SK-N-SH (cell line): ENCODE data around the gene FAM184B. TPM values are rescaled to one million over a fixed set of nuclear protein-coding genes. Genes with fewer than 3 reads are reported as not detected.

Experiments
- CTCF ChIA-PET: fragments of 300-600, 350-600 bp; formaldehyde crosslinking; extraction: SDS; loops from one replicate; lab custom pipeline; 2021; lab: Yijun Ruan, JAX
- POLR2A ChIA-PET: fragments of 350-600 bp; sonication (Branson Sonifier 250); formaldehyde crosslinking; extraction: SDS; loops from one replicate; lab custom pipeline; 2020; ENCODE audit warnings: antibody characterized with exemption, inconsistent platforms; lab: Yijun Ruan, JAX
- DNase-seq: peaks from one replicate; pipeline ENCODE4 v3.0.0; 2012
- H2AFZ ChIP-seq: fragments of 200-600 bp; sonication (generic); 2 replicates; pipeline ENCODE4 v1.8.1; 2016; ENCODE audit warnings: antibody characterized with exemption, mild to moderate bottlenecking, low read depth
- H3F3A ChIP-seq: fragments of 200-600 bp; sonication (generic); replicated peaks from 2 replicates; pipeline ENCODE3; 2016; ENCODE audit warnings: antibody characterized with exemption, mild to moderate bottlenecking; ENCODE audit not compliant: insufficient read depth
- H3K27ac ChIP-seq, 2 experiments: fragments of 200-500 bp in 1 of 2; fragments of 200-600 bp in 1 of 2; sonication (Bioruptor generic) in 1 of 2; sonication (generic), shearing (Covaris generic) in 1 of 2; 2 replicates each; pipeline versions ENCODE4 v1.5.1 to v1.6.1; 2014 to 2016; ENCODE audit warnings: low read depth in 2 of 2, inconsistent platforms in 1 of 2, low read length in 1 of 2, mild to moderate bottlenecking in 1 of 2, mixed read lengths in 1 of 2
- H3K27me3 ChIP-seq: fragments of 200-600 bp; sonication (generic), shearing (Covaris generic); 2 replicates; pipeline ENCODE4 v1.6.1; 2016; ENCODE audit warnings: mixed run types; ENCODE audit not compliant: insufficient read depth
- H3K36me3 ChIP-seq, 2 experiments: fragments of 200-500 bp in 1 of 2; fragments of 200-600 bp in 1 of 2; sonication (Bioruptor generic) in 1 of 2; sonication (generic) in 1 of 2; replicated peaks in 1 of 2; 2 replicates each; pipeline versions ENCODE3 to v1.5.1; 2014 to 2016; ENCODE audit warnings: low read length in 1 of 2, mild to moderate bottlenecking in 1 of 2; ENCODE audit not compliant: insufficient read depth in 2 of 2, control insufficient read depth in 1 of 2
- H3K4me1 ChIP-seq, 2 experiments: fragments of 200-500 bp in 1 of 2; fragments of 200-600 bp in 1 of 2; sonication (Bioruptor generic) in 1 of 2; sonication (generic), shearing (Covaris generic) in 1 of 2; 2 replicates each; pipeline versions ENCODE4 v1.5.1 to v1.6.1; 2014 to 2016; ENCODE audit warnings: low read depth in 1 of 2, low read length in 1 of 2, mixed run types in 1 of 2; ENCODE audit not compliant: insufficient read depth in 2 of 2, control insufficient read depth in 1 of 2
- H3K4me2 ChIP-seq: fragments of 200-600 bp; sonication (generic), shearing (Covaris generic); 2 replicates; pipeline ENCODE4 v1.6.1; 2017; ENCODE audit warnings: mixed run types
- H3K4me3 ChIP-seq, 2 experiments: fragments of 200-500 bp in 1 of 2; fragments of 200-600 bp in 1 of 2; sonication (Bioruptor generic) in 1 of 2; sonication (generic), shearing (Covaris generic) in 1 of 2; 2 replicates each; pipeline versions ENCODE4 v1.5.1 to v1.8.1; 2014 to 2016; ENCODE audit warnings: low read depth in 2 of 2, inconsistent platforms in 1 of 2, low read length in 1 of 2, mild to moderate bottlenecking in 1 of 2, mixed read lengths in 1 of 2, moderate library complexity in 1 of 2
- H3K79me2 ChIP-seq: fragments of 200-600 bp; sonication (generic); 2 replicates; pipeline ENCODE4 v1.8.1; 2017; ENCODE audit warnings: mild to moderate bottlenecking; ENCODE audit not compliant: insufficient read depth
- H3K9ac ChIP-seq: fragments of 200-600 bp; sonication (generic); 2 replicates; pipeline ENCODE4 v1.6.1; 2017; ENCODE audit warnings: mixed run types
- H3K9me2 ChIP-seq: fragments of 200-600 bp; sonication (generic); 2 replicates; pipeline ENCODE4 v1.6.1; 2017; ENCODE audit warnings: mixed run types
- H3K9me3 ChIP-seq: fragments of 200-600 bp; sonication (generic); 2 replicates; pipeline ENCODE4 v1.6.1; 2017; ENCODE audit warnings: mixed run types, mild to moderate bottlenecking, moderate library complexity
- H4K20me1 ChIP-seq: fragments of 200-600 bp; sonication (generic); 2 replicates; pipeline ENCODE4 v1.6.1; 2017; ENCODE audit warnings: mild to moderate bottlenecking, mixed run types; ENCODE audit not compliant: insufficient read depth
- FOSL2 ChIP-seq: IDR thresholded peaks from 2 replicates; pipeline ENCODE4 v1.4.0; 2012; ENCODE audit warnings: low read depth, mild to moderate bottlenecking, moderate library complexity, borderline replicate concordance
- FOXM1 ChIP-seq: IDR thresholded peaks from 2 replicates; pipeline ENCODE4 v1.4.0; 2012; ENCODE audit warnings: low read depth, mild to moderate bottlenecking
- GATA2 ChIP-seq: sonication (generic); formaldehyde crosslinking; IDR thresholded peaks from 2 replicates; pipeline ENCODE4 v1.5.0; 2020; ENCODE audit warnings: mild to moderate bottlenecking, missing genetic modification reagents
- IRF3 ChIP-seq: fragments of 150-350 bp; IDR thresholded peaks from 2 replicates; pipeline ENCODE4 v1.6.1; 2016; ENCODE audit warnings: mild to moderate bottlenecking, low read depth, low read length
- JUND ChIP-seq: IDR thresholded peaks from 2 replicates; pipeline ENCODE4 v1.4.0; 2012
- MXI1 ChIP-seq: IDR thresholded peaks from 2 replicates; pipeline ENCODE4 v1.6.1; 2012; ENCODE audit warnings: mild to moderate bottlenecking, low read depth, low read length, improper control_type of control experiment
- NFIC ChIP-seq: IDR thresholded peaks from 2 replicates; pipeline ENCODE4 v1.4.0; 2012; ENCODE audit warnings: borderline replicate concordance
- NRF1 ChIP-seq: IDR thresholded peaks from 2 replicates; pipeline ENCODE4 v1.6.1; 2012; ENCODE audit warnings: low read depth, mild to moderate bottlenecking, low read length
- PBX3 ChIP-seq: IDR thresholded peaks from 2 replicates; pipeline ENCODE4; 2012
- RAD21 ChIP-seq: IDR thresholded peaks from 2 replicates; pipeline ENCODE4 v1.6.1; 2012; ENCODE audit warnings: mild to moderate bottlenecking, low read length
- REST ChIP-seq: IDR thresholded peaks from 2 replicates; pipeline ENCODE4 v1.6.1; 2012; ENCODE audit warnings: mild to moderate bottlenecking, low read depth, low read length, moderate library complexity
- RXRA ChIP-seq: IDR thresholded peaks from 2 replicates; pipeline ENCODE4 v1.4.0; 2012; ENCODE audit warnings: low read depth, mild to moderate bottlenecking, borderline replicate concordance
- SIN3A ChIP-seq: IDR thresholded peaks from 2 replicates; pipeline ENCODE4 v1.6.1; 2012; ENCODE audit warnings: low read depth, mild to moderate bottlenecking, low read length, moderate library complexity, borderline replicate concordance
- SMC3 ChIP-seq: IDR thresholded peaks from 2 replicates; pipeline ENCODE4 v1.6.1; 2012; ENCODE audit warnings: low read depth, low read length, improper control_type of control experiment
- ZBTB33 ChIP-seq: IDR thresholded peaks from 2 replicates; pipeline ENCODE4 v1.4.0; 2012; ENCODE audit warnings: low read depth, borderline replicate concordance
- WGBS: methylation state at CpG from one replicate; pipeline ENCODE4 v1.1.6; 2017; ENCODE audit warnings: low lambda C conversion rate; 5-methylcytosine and 5-hydroxymethylcytosine counted together
- polyA plus RNA-seq, 3 experiments: library from polyadenylated mRNA; depleted of rRNA; stranded (reverse); fragments of >200 nt; gene quantifications; 2 replicates each; pipeline ENCODE4 v1.2.3, GENCODE V29; 2012

Gene FAM184B
- polyA plus RNA-seq, 1 of the 3 experiments (the other 2 are of a cell fraction) = not detected

- CTCF ChIA-PET = interaction anchor here (0.6 to 1.5 kb wide), 2 partner anchors 15 to 114 kb away, joined by 3 to 4 read pairs; no protein-coding TSS in a partner anchor
These were observed 20.4 kb downstream of the FAM184B start for GRCh38 chr4:17761062-17761461.

More at GRCh38 chr4:17761062-17761461, 20.4 kb downstream of the FAM184B start:
- H3F3A ChIP-seq = no peaks in the 10 kb centered on the region
- H3K4me2 ChIP-seq = no peak overlapping the region
- no peak for TF ChIP-seq ZBTB33
- no peak for TF ChIP-seq NFIC
- TF ChIP-seq SIN3A = no peak
- no peak for TF ChIP-seq FOXM1
- TF ChIP-seq MXI1 = no peak
- no peak for TF ChIP-seq RAD21
- TF ChIP-seq SMC3 = no peak
- TF ChIP-seq FOSL2 = no peak
- no peak for TF ChIP-seq GATA2 (CRISPR knock-in tag)
- TF ChIP-seq RXRA = no peak
- TF ChIP-seq JUND = no peak
- TF ChIP-seq IRF3 = no peak
- no peak for TF ChIP-seq REST
- TF ChIP-seq PBX3 = no peak
- TF ChIP-seq NRF1 = no peak
- TF ChIP-seq, all 33 proteins: peak for 0
- Histone ChIP-seq H3K4me3 (no peak overlapping the region), H3K4me1 (no peaks in the 10 kb centered on the region; a peak in 1 of 4 replicates), H4K20me1 (no peaks in the 10 kb centered on the region), H3K9ac (no peak overlapping the region), H3K9me2 (no peaks in the 10 kb centered on the region), H3K27ac (no peak overlapping the region), H3K36me3 (no peaks in the 10 kb centered on the region), H3K27me3 (no peaks in the 10 kb centered on the region), H2AFZ (no peak overlapping the region), H3K9me3 (no peaks in the 10 kb centered on the region), H3K79me2 (no peaks in the 10 kb centered on the region)
- whole genome bisulfite sequencing = 17% methylated on average over 1 of the region's 1 CpG
- DNase-seq = no peak
- POLR2A ChIA-PET = no interaction called here
